ENCODE data around the gene KCNJ10. TPM values are rescaled to one million over a fixed set of nuclear protein-coding genes. Genes with fewer than 3 reads are reported as not detected.

The KCNJ10 gene
- total and polyA plus RNA-seq, 2 donors (not counting 3 experiments of a cell fraction or from before 2014, with no cell fraction given), result not detected

DNA sequence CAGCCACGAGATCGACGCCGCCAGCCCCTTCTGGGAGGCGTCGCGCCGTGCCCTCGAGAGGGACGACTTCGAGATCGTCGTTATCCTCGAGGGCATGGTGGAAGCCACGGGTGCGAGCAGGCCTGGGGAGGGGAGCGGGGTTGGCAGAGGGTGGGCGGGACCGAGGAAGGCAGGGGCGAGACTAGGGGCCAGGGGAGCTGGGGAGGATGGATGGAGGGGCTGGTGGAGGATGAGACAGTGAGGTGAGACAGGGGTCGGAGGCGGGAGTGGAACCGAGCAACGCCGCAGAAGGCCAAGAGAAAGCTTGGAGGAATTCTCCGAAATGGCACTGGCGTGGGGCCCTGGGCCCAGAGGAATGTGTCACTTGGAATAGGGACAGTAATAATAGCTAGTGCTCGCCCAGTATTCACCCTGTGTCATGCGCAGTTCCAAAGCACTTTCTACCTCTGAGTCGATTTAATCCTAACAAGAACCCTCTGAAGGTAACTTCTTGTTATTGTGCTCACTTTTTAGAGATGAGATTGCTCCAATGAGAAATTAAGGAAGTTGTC is 14.9 kb upstream of the KCNJ10 start:
- TF ChIP-seq MYC (IDR thresholded peaks at IDR 0.05; ENCODE audit: low read depth, low read length), result no peak
- intact Hi-C loops (cut with micrococcal nuclease) (loop anchor here (1.0 kb wide), 2 partner anchors 149 to 291 kb away; no protein-coding TSS in a partner anchor), dilution Hi-C loops (cut with MboI; ENCODE audit: extremely low pct_ligation_motif_present, low sequenced_read_pairs) (no loop called here)
- no peaks in the 10 kb centered on the region for H3K79me2 ChIP-seq (ENCODE audit: control insufficient read depth, insufficient read depth, low read length)
- H4K20me1 ChIP-seq (replicated peaks; ENCODE audit: control insufficient read depth, extremely low read depth, insufficient read depth, low read length), result no peaks in the 10 kb centered on the region
- DNase-seq (ENCODE audit: low read depth, low spot score) (no peak), FAIRE-seq (no peak)
- no peaks in the 10 kb centered on the region for H3K9me3 ChIP-seq (replicated peaks; ENCODE audit: control insufficient read depth, insufficient read depth, low read length)
- no peak overlapping the region for H3K9ac ChIP-seq (replicated peaks; ENCODE audit: extremely low read depth, insufficient read depth, low read length)
- BruUV-seq (replicated peaks), result no TSS peak
- no peaks in the 10 kb centered on the region for H3K36me3 ChIP-seq (ENCODE audit: control insufficient read depth in 2 of 2, extremely low read depth in 1 of 2, insufficient read depth in 2 of 2, low read length in 2 of 2)
- POLR2A ChIA-PET, result no interaction called here
- no peak overlapping the region for H3K4me3 ChIP-seq (replicated peaks in 1 of 3; ENCODE audit: insufficient read depth in 1 of 3, low read depth in 1 of 3, low read length in 3 of 3)
- no peak overlapping the region for H3K4me2 ChIP-seq (ENCODE audit: insufficient read depth, low read length)
- CTCF ChIA-PET, result interaction anchor here (0.6 to 5.2 kb wide), 14 partner anchors 12 to 952 kb away, joined by 3 to 75 read pairs (median 16); partner anchors contain the start of gene IGSF8
- no peak overlapping the region for H3K27ac ChIP-seq (ENCODE audit: insufficient read depth, low read depth, low read length)
- H3K27me3 ChIP-seq (ENCODE audit: control insufficient read depth in 2 of 2, insufficient read depth in 2 of 2, low read length in 2 of 2), result peaks cover 44 to 46% of the 10 kb centered on the region in 2 experiments
- H3K4me1 ChIP-seq (ENCODE audit: control insufficient read depth, extremely low read depth, insufficient read depth, low read length), result no peaks in the 10 kb centered on the region
- H3K9me1 ChIP-seq (replicated peaks; ENCODE audit: control insufficient read depth, extremely low read depth, insufficient read depth, low read length), result no peaks in the 10 kb centered on the region
- H2AFZ ChIP-seq (ENCODE audit: low read depth, low read length), result no peak overlapping the region

DNA sequence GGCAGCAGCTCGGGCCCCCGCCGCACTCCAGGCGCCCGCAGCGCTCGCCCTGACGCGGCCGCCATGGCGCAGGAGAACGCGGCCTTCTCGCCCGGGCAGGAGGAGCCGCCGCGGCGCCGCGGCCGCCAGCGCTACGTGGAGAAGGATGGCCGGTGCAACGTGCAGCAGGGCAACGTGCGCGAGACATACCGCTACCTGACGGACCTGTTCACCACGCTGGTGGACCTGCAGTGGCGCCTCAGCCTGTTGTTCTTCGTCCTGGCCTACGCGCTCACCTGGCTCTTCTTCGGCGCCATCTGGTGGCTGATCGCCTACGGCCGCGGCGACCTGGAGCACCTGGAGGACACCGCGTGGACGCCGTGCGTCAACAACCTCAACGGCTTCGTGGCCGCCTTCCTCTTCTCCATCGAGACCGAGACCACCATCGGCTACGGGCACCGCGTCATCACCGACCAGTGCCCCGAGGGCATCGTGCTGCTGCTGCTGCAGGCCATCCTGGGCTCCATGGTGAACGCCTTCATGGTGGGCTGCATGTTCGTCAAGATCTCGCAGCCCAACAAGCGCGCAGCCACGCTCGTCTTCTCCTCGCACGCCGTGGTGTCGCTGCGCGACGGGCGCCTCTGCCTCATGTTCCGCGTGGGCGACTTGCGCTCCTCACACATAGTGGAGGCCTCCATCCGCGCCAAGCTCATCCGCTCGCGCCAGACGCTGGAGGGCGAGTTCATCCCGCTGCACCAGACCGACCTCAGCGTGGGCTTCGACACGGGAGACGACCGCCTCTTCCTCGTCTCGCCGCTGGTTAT is 14.2 kb upstream of the KCNJ10 start:
- Histone ChIP-seq H4K20me1 (replicated peaks; ENCODE audit: control insufficient read depth, extremely low read depth, insufficient read depth, low read length) (no peaks in the 10 kb centered on the region), H3K4me3 (replicated peaks in 1 of 3; ENCODE audit: insufficient read depth in 1 of 3, low read depth in 1 of 3, low read length in 3 of 3) (peak overlapping the region in 1 of 3 experiments; percentile 14), H3K9me1 (replicated peaks; ENCODE audit: control insufficient read depth, extremely low read depth, insufficient read depth, low read length) (no peaks in the 10 kb centered on the region), H3K27me3 (ENCODE audit: control insufficient read depth in 2 of 2, insufficient read depth in 2 of 2, low read length in 2 of 2) (peaks cover 44 to 53% of the 10 kb centered on the region in 2 experiments), H3K9me3 (replicated peaks; ENCODE audit: control insufficient read depth, insufficient read depth, low read length) (no peaks in the 10 kb centered on the region), H2AFZ (ENCODE audit: low read depth, low read length) (peak overlapping the region; percentile 45), H3K4me1 (ENCODE audit: control insufficient read depth, extremely low read depth, insufficient read depth, low read length) (no peaks in the 10 kb centered on the region), H3K27ac (ENCODE audit: insufficient read depth, low read depth, low read length) (no peak overlapping the region), H3K79me2 (ENCODE audit: control insufficient read depth, insufficient read depth, low read length) (no peaks in the 10 kb centered on the region), H3K4me2 (ENCODE audit: insufficient read depth, low read length) (no peak overlapping the region), H3K9ac (replicated peaks; ENCODE audit: extremely low read depth, insufficient read depth, low read length) (no peak overlapping the region), H3K36me3 (ENCODE audit: control insufficient read depth in 2 of 2, extremely low read depth in 1 of 2, insufficient read depth in 2 of 2, low read length in 2 of 2) (no peaks in the 10 kb centered on the region)
- POLR2A ChIA-PET, result no interaction called here
- dilution Hi-C loops (cut with MboI; ENCODE audit: extremely low pct_ligation_motif_present, low sequenced_read_pairs), result no loop called here
- DNase-seq (ENCODE audit: low read depth, low spot score) (peak; percentile 42), FAIRE-seq (peak; percentile 26)
- TF ChIP-seq FOS (IDR thresholded peaks at IDR 0.05; ENCODE audit: borderline replicate concordance, insufficient read depth, low read length), result no peak
- no peak for TF ChIP-seq JUN (IDR thresholded peaks at IDR 0.05; ENCODE audit: borderline replicate concordance, insufficient read depth, insufficient read length, low read depth)
- TF ChIP-seq MYC (IDR thresholded peaks at IDR 0.05; ENCODE audit: low read depth, low read length), result no peak
- TF ChIP-seq, protein P1, sequence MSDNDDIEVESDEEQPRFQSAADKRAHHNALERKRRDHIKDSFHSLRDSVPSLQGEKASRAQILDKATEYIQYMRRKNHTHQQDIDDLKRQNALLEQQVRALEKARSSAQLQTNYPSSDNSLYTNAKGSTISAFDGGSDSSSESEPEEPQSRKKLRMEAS (IDR thresholded peaks at IDR 0.05; ENCODE audit: insufficient read depth, insufficient read length), result no peak
- no peak for TF ChIP-seq POLR2AphosphoS5 (IDR thresholded peaks at IDR 0.05; ENCODE audit: insufficient read depth, low read depth, low read length)
- TF ChIP-seq EZH2 (IDR thresholded peaks at IDR 0.05; ENCODE audit: borderline replicate concordance, low read depth, low read length, severe bottlenecking), result peak; percentile 62
- TF ChIP-seq, protein P2, sequence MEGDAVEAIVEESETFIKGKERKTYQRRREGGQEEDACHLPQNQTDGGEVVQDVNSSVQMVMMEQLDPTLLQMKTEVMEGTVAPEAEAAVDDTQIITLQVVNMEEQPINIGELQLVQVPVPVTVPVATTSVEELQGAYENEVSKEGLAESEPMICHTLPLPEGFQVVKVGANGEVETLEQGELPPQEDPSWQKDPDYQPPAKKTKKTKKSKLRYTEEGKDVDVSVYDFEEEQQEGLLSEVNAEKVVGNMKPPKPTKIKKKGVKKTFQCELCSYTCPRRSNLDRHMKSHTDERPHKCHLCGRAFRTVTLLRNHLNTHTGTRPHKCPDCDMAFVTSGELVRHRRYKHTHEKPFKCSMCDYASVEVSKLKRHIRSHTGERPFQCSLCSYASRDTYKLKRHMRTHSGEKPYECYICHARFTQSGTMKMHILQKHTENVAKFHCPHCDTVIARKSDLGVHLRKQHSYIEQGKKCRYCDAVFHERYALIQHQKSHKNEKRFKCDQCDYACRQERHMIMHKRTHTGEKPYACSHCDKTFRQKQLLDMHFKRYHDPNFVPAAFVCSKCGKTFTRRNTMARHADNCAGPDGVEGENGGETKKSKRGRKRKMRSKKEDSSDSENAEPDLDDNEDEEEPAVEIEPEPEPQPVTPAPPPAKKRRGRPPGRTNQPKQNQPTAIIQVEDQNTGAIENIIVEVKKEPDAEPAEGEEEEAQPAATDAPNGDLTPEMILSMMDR (IDR thresholded peaks at IDR 0.05; ENCODE audit: extremely low read depth in 1 of 2, insufficient read depth in 1 of 2, low read depth in 1 of 2, low read length in 2 of 2), result peak; percentile 36 to 74
- no peak for TF ChIP-seq GATA2 (IDR thresholded peaks at IDR 0.05; ENCODE audit: insufficient read depth, insufficient read length, low read depth, low read length)
- intact Hi-C loops (cut with micrococcal nuclease), result loop anchor here (1.0 kb wide), 1 partner anchor 148 kb away; no protein-coding TSS in a partner anchor
- CTCF ChIA-PET, result interaction anchor here (0.6 to 5.2 kb wide), 9 partner anchors 13 to 951 kb away, joined by 3 to 75 read pairs (median 17); partner anchors contain the start of gene IGSF8
- BruUV-seq (replicated peaks), result no TSS peak

All from endothelial cell of umbilical vein (primary cell).